Hematopoietic multipotent progenitor cell treated with erythropoietin and hydrocortisone succinate and interleukin-3 and kit ligand, for 8 days (in vitro differentiated cells): Measurements from ENCODE around the gene ROPN1L.

ENCODE experiments used
- DNase-seq: peaks from one replicate; pipeline ENCODE4 v3.0.0-alpha.2; 2015

ROPN1L gene

GRCh38 chr5:10459080-10460055 is 17.7 kb downstream of the ROPN1L start:
- no peak for DNase-seq

- DNase-seq = peak; percentile 30
These were observed 18.7 kb downstream of the ROPN1L start for GRCh38 chr5:10460252-10460906.

GRCh38 chr5:10461041-10461440 is 19.4 kb downstream of the ROPN1L start:
- DNase-seq = no peak

- no peak for DNase-seq
These were observed 20.4 kb downstream of the ROPN1L start for GRCh38 chr5:10461904-10462555.

- no peak for DNase-seq
These were observed 21.9 kb downstream of the ROPN1L start for GRCh38 chr5:10463566-10463965.

- no peak for DNase-seq
These were observed 22.5 kb downstream of the ROPN1L start for GRCh38 chr5:10464173-10464572.

GRCh38 chr5:10465726-10466125 is 24.0 kb downstream of the ROPN1L start:
- no peak for DNase-seq

GRCh38 chr5:10466446-10467073 is 24.9 kb downstream of the ROPN1L start:
- no peak for DNase-seq

GRCh38 chr5:10467281-10468198 is 25.9 kb downstream of the ROPN1L start:
- DNase-seq = no peak

- no peak for DNase-seq
These were observed 26.6 kb downstream of the ROPN1L start for GRCh38 chr5:10468256-10468655.

- no peak for DNase-seq
These were observed 27.8 kb downstream of the ROPN1L start for GRCh38 chr5:10469253-10470050.

GRCh38 chr5:10470669-10471068 is 29.0 kb downstream of the ROPN1L start:
- no peak for DNase-seq

- no peak for DNase-seq
These were observed 30.0 kb downstream of the ROPN1L start for GRCh38 chr5:10471677-10472076.

- DNase-seq = no peak
These were observed 32.9 kb downstream of the ROPN1L start for GRCh38 chr5:10474521-10475075.

GRCh38 chr5:10475931-10476676 is 34.4 kb downstream of the ROPN1L start:
- no peak for DNase-seq

GRCh38 chr5:10476878-10477277 is 35.2 kb downstream of the ROPN1L start:
- no peak for DNase-seq

- DNase-seq = no peak
These were observed 36.3 kb downstream of the ROPN1L start for GRCh38 chr5:10477943-10478342.

- no peak for DNase-seq
These were observed 36.8 kb downstream of the ROPN1L start for GRCh38 chr5:10478436-10478835.

- no peak for DNase-seq
These were observed 37.6 kb downstream of the ROPN1L start for GRCh38 chr5:10479154-10479721.
